GM23338 (cell line): ENCODE measurements around the gene EMD. TPM values are rescaled to one million over a fixed set of nuclear protein-coding genes. Genes with fewer than 3 reads are reported as not detected.

ENCODE experiments used
- ATAC-seq: fragments of 200-7000 bp; cut with Tn5 transposase; 3 replicates; pipeline ENCODE4 v1.9.1; 2020
- DNase-seq: peaks from one replicate; pipeline ENCODE4 v3.0.0-alpha.2; 2015; ENCODE audit warnings: low spot score
- H2AFZ ChIP-seq: fragments of 200-600 bp; sonication (generic); 2 replicates; pipeline ENCODE4 v1.8.0; 2016; ENCODE audit warnings: antibody characterized with exemption, mild to moderate bottlenecking, moderate library complexity
- H3F3A ChIP-seq: fragments of 200-600 bp; sonication (generic); replicated peaks from 2 replicates; pipeline ENCODE4 v1.8.0; 2017; ENCODE audit warnings: antibody characterized with exemption, mixed run types, low read depth
- H3K27ac ChIP-seq: fragments of 200-600 bp; sonication (generic); 2 replicates; pipeline ENCODE4 v1.6.1; 2016; ENCODE audit warnings: low read depth
- H3K27me3 ChIP-seq: fragments of 200-600 bp; sonication (generic); 2 replicates; pipeline ENCODE4 v1.8.0; 2016; ENCODE audit warnings: mild to moderate bottlenecking, mixed run types, moderate library complexity; ENCODE audit not compliant: insufficient read depth
- H3K36me3 ChIP-seq: fragments of 200-600 bp; sonication (generic); 2 replicates; pipeline ENCODE4 v1.8.0; 2016; ENCODE audit warnings: mild to moderate bottlenecking; ENCODE audit not compliant: insufficient read depth
- H3K4me1 ChIP-seq: fragments of 200-600 bp; sonication (generic); 2 replicates; pipeline ENCODE4 v1.8.0; 2016; ENCODE audit warnings: mild to moderate bottlenecking, moderate library complexity; ENCODE audit not compliant: insufficient read depth
- H3K4me2 ChIP-seq: fragments of 200-600 bp; sonication (generic); 2 replicates; pipeline ENCODE4 v1.7.1; 2017; ENCODE audit warnings: mixed run types
- H3K4me3 ChIP-seq: fragments of 200-600 bp; sonication (generic); 2 replicates; pipeline ENCODE4 v1.6.1; 2016; ENCODE audit warnings: mixed run types
- H3K79me2 ChIP-seq: fragments of 200-600 bp; sonication (generic); replicated peaks from 2 replicates; pipeline ENCODE4 v1.8.0; 2017; ENCODE audit warnings: mild to moderate bottlenecking; ENCODE audit not compliant: insufficient read depth
- H3K9me2 ChIP-seq: fragments of 200-600 bp; sonication (generic); 2 replicates; pipeline ENCODE4 v1.8.0; 2017; ENCODE audit not compliant: insufficient read depth
- H4K20me1 ChIP-seq: fragments of 200-600 bp; sonication (generic); replicated peaks from 2 replicates; pipeline ENCODE4 v1.8.0; 2017; ENCODE audit warnings: mild to moderate bottlenecking; ENCODE audit not compliant: insufficient read depth
- H3K27ac Mint-ChIP-seq: 2 replicates; pipeline ENCODE4 v1.8.0; 2020; ENCODE audit warnings: inconsistent platforms, mild to moderate bottlenecking, moderate library complexity, mixed read lengths
- H3K27me3 Mint-ChIP-seq: 3 replicates; pipeline ENCODE4 v1.8.0; 2022; ENCODE audit warnings: low read depth, mild to moderate bottlenecking, moderate library complexity, mixed read lengths, inconsistent platforms; ENCODE audit not compliant: insufficient read depth, poor library complexity
- H3K36me3 Mint-ChIP-seq: 3 replicates; pipeline ENCODE4 v1.8.0; 2021; ENCODE audit warnings: low read depth, mild to moderate bottlenecking, inconsistent platforms, moderate library complexity, mixed read lengths
- H3K4me1 Mint-ChIP-seq: 3 replicates; pipeline ENCODE4 v1.8.0; 2020; ENCODE audit warnings: mild to moderate bottlenecking, inconsistent platforms, mixed read lengths
- H3K4me3 Mint-ChIP-seq: 3 replicates; pipeline ENCODE4 v1.8.0; 2021; ENCODE audit warnings: moderate library complexity, mild to moderate bottlenecking, inconsistent platforms, mixed read lengths
- H3K9me3 Mint-ChIP-seq: 3 replicates; pipeline ENCODE4 v1.8.0; 2020; ENCODE audit warnings: moderate library complexity, mild to moderate bottlenecking, inconsistent platforms, mixed read lengths
- CREB1 ChIP-seq: fragments of 250-450 bp; sonication (Bioruptor Pico); IDR thresholded peaks from 2 replicates; pipeline ENCODE4 v1.5.0; 2020; ENCODE audit warnings: low read depth, mild to moderate bottlenecking, moderate library complexity
- NANOG ChIP-seq: IDR thresholded peaks from 2 replicates; pipeline ENCODE4 v1.6.1; 2016; ENCODE audit warnings: antibody characterized with exemption, borderline replicate concordance
- POLR2AphosphoS5 ChIP-seq: IDR thresholded peaks from 2 replicates; pipeline ENCODE4 v1.6.1; 2016; ENCODE audit warnings: antibody characterized with exemption, low read depth
- ZNF462 ChIP-seq: fragments of 250-450 bp; sonication (Bioruptor Pico); IDR thresholded peaks from 2 replicates; pipeline ENCODE4 v1.5.0; 2020; ENCODE audit warnings: mild to moderate bottlenecking, moderate library complexity
- polyA plus RNA-seq: library from polyadenylated mRNA; unstranded; fragments of >200 nt; fragmentation: Nextera tagmentation; extraction: Ambion mirVana; gene quantifications from 2 replicates; pipeline ENCODE4 v1.2.1, GENCODE V29; 2016
- total RNA-seq: library from RNA; depleted of rRNA; stranded (reverse); fragments of >200 nt; shearing (Covaris generic); gene quantifications from 2 replicates; pipeline ENCODE4 v1.2.3, GENCODE V29; 2014

EMD gene
- total and polyA plus RNA-seq, 2 experiments from 2014 or later, result 74.2 to 78.6 TPM

- Histone ChIP-seq H3F3A (no peaks in the 10 kb centered on the region), H3K27ac (no peak within 1 kb of the TSS), H2AFZ (no peak within 1 kb of the TSS), H4K20me1 (no peaks in the 10 kb centered on the region), H3K4me1 (peaks cover 8% of the 10 kb centered on the region; the same call in 1 of the 2 replicates), H3K27me3 (no peaks in the 10 kb centered on the region), H3K4me2 (peak within 1 kb of the TSS; percentile 67), H3K4me3 (peak within 1 kb of the TSS; percentile 44), H3K79me2 (no peaks in the 10 kb centered on the region), H3K36me3 (no peaks in the 10 kb centered on the region), H3K9me2 (no peaks in the 10 kb centered on the region)
- H3K27me3 Mint-ChIP-seq, result peaks cover 7% of the 10 kb centered on the region
- no peak for TF ChIP-seq CREB1 (CRISPR knock-in tag)
- no peak for TF ChIP-seq ZNF462
- TF ChIP-seq POLR2AphosphoS5, result peak; percentile 43
- peak; percentile 83 for ATAC-seq
- peaks cover 12% of the 10 kb centered on the region for H3K4me1 Mint-ChIP-seq
- H3K27ac Mint-ChIP-seq, result peak within 1 kb of the TSS; percentile 75
- DNase-seq, result peak; percentile 86
- H3K9me3 Mint-ChIP-seq, result no peaks in the 10 kb centered on the region
- H3K36me3 Mint-ChIP-seq, result no peaks in the 10 kb centered on the region; the same call in 2 of the 3 replicates
- H3K4me3 Mint-ChIP-seq, result peak within 1 kb of the TSS; percentile 62
Observed at GRCh38 chrX:154409222-154409871, 30.3 kb downstream of the EMD start, which contains the start of gene DNASE1L1. Gene DNASE1L1, minus strand, starts transcription at chrX:154409254. Its CDS starts 3,686 bp downstream, at chrX:154405568.

GRCh38 chrX:154411981-154412340, 32.9 kb downstream of the EMD start:
- H3K4me1 ChIP-seq, result peaks cover 8% of the 10 kb centered on the region; the same call in 1 of the 2 replicates
- Mint-ChIP-seq H3K27ac (no peak overlapping the region), H3K4me1 (peaks cover 12% of the 10 kb centered on the region), H3K9me3 (no peaks in the 10 kb centered on the region), H3K36me3 (peaks cover 5% of the 10 kb centered on the region), H3K4me3 (peak overlapping the region; percentile 89), H3K27me3 (peaks cover 8% of the 10 kb centered on the region)
- no peak overlapping the region for H3K27ac ChIP-seq
- peak overlapping the region; percentile 77 for H3K4me2 ChIP-seq
- TF ChIP-seq NANOG (no peak), POLR2AphosphoS5 (peak; percentile 75)
- no peaks in the 10 kb centered on the region for H3K79me2 ChIP-seq
- no peaks in the 10 kb centered on the region for H3F3A ChIP-seq
- H2AFZ ChIP-seq, result no peak overlapping the region
- DNase-seq, result peak; percentile 77
- no peaks in the 10 kb centered on the region for H3K27me3 ChIP-seq
- H3K36me3 ChIP-seq, result no peaks in the 10 kb centered on the region
- H3K9me2 ChIP-seq, result no peaks in the 10 kb centered on the region
- peak overlapping the region; percentile 67 for H3K4me3 ChIP-seq
- H4K20me1 ChIP-seq, result no peaks in the 10 kb centered on the region
- ATAC-seq, result peak; percentile 81
